ENCODE measurements around the gene STARD9.
A peak's percentile ranks its signal among the peaks of the same experiment; 100 is the strongest.
"Not testable (repeated sequence)": the region's sequence is repeated elsewhere in the genome, so short reads cannot be mapped to it uniquely, and the experiment has no call there.

Gene STARD9

GRCh38 chr15:42553554-42553953, 21.9 kb upstream of the STARD9 start:
- Histone ChIP-seq H3K23ac (ENCODE audit: low read length in 2 of 2) (no peak overlapping the region), H3K14ac (ENCODE audit: low read length in 2 of 2) (no peak overlapping the region), H3K9ac (ENCODE audit: low read length) (no peak overlapping the region), H2BK15ac (ENCODE audit: low read depth, poor library complexity, severe bottlenecking) (no peak overlapping the region), H4K8ac (ENCODE audit: low read length) (no peak overlapping the region), H4K91ac (ENCODE audit: low read length) (no peak overlapping the region), H3K27ac (ENCODE audit: low read length, poor library complexity, severe bottlenecking) (no peak overlapping the region), H2AFZ (ENCODE audit: low read depth, low read length) (no peak overlapping the region), H3K27me3 (ENCODE audit: control insufficient read depth in 1 of 2, insufficient read depth in 1 of 2, low read length in 2 of 2) (no peaks in the 10 kb centered on the region), H2BK120ac (ENCODE audit: low read depth, low read length) (no peak overlapping the region), H3K36me3 (ENCODE audit: control insufficient read depth in 1 of 2, insufficient read depth in 2 of 2, low read depth in 1 of 2, low read length in 2 of 2) (peaks cover under 1 to 6% of the 10 kb centered on the region in 2 experiments), H2BK12ac (ENCODE audit: low read length in 2 of 2) (no peak overlapping the region), H3K4me1 (ENCODE audit: control insufficient read depth, insufficient read depth, low read depth, low read length) (peaks cover 2% of the 10 kb centered on the region), H3K4me3 (ENCODE audit: insufficient read depth in 1 of 2, low read depth in 1 of 2, low read length in 2 of 2) (no peak overlapping the region), H2BK5ac (ENCODE audit: low read depth, low read length, poor library complexity, severe bottlenecking) (no peak overlapping the region), H3K9me3 (ENCODE audit: control insufficient read depth, low read length) (no peaks in the 10 kb centered on the region), H3K79me1 (replicated peaks; ENCODE audit: low read length, poor library complexity, severe bottlenecking) (peaks cover 11% of the 10 kb centered on the region), H3K4me2 (ENCODE audit: low read length, poor library complexity, severe bottlenecking) (no peak overlapping the region), H3K18ac (ENCODE audit: low read depth in 1 of 2, low read length in 2 of 2) (no peak overlapping the region), H3K4ac (ENCODE audit: low read depth in 1 of 2, low read length in 2 of 2) (no peak overlapping the region), H2AK5ac (ENCODE audit: low read length, severe bottlenecking) (no peak overlapping the region)
- no peak for DNase-seq
- no CpG with 5 or more reads among the region's 1 CpG for WGBS

GRCh38 chr15:42556550-42557207, 18.7 kb upstream of the STARD9 start:
- H2BK120ac ChIP-seq (ENCODE audit: low read depth, low read length); H2AK5ac ChIP-seq (ENCODE audit: low read length, severe bottlenecking); H3K9ac ChIP-seq (ENCODE audit: low read length); H2BK5ac ChIP-seq (ENCODE audit: low read depth, low read length, poor library complexity, severe bottlenecking); H4K8ac ChIP-seq (ENCODE audit: low read length); H3K4me1 ChIP-seq (ENCODE audit: control insufficient read depth, insufficient read depth, low read depth, low read length); H3K27ac ChIP-seq (ENCODE audit: low read length, poor library complexity, severe bottlenecking); H4K91ac ChIP-seq (ENCODE audit: low read length); H3K14ac ChIP-seq (ENCODE audit: low read length in 2 of 2); H3K4me3 ChIP-seq (ENCODE audit: insufficient read depth in 1 of 2, low read depth in 1 of 2, low read length in 2 of 2); H3K23ac ChIP-seq (ENCODE audit: low read length in 2 of 2); H3K27me3 ChIP-seq (ENCODE audit: control insufficient read depth in 1 of 2, insufficient read depth in 1 of 2, low read length in 2 of 2); H3K4ac ChIP-seq (ENCODE audit: low read depth in 1 of 2, low read length in 2 of 2); H3K4me2 ChIP-seq (ENCODE audit: low read length, poor library complexity, severe bottlenecking); H3K9me3 ChIP-seq (ENCODE audit: control insufficient read depth, low read length); H2AFZ ChIP-seq (ENCODE audit: low read depth, low read length); DNase-seq; H2BK12ac ChIP-seq (ENCODE audit: low read length in 2 of 2); H2BK15ac ChIP-seq (ENCODE audit: low read depth, poor library complexity, severe bottlenecking); H3K18ac ChIP-seq (ENCODE audit: low read depth in 1 of 2, low read length in 2 of 2): not testable (repeated sequence)
- 94% methylated on average over 8 of the region's 12 CpGs for WGBS
- H3K79me1 ChIP-seq (replicated peaks; ENCODE audit: low read length, poor library complexity, severe bottlenecking), result peaks cover 18% of the 10 kb centered on the region
- H3K36me3 ChIP-seq (ENCODE audit: control insufficient read depth in 1 of 2, insufficient read depth in 2 of 2, low read depth in 1 of 2, low read length in 2 of 2), result peaks cover 14 to 31% of the 10 kb centered on the region in 2 experiments

- Histone ChIP-seq H2AFZ (ENCODE audit: low read depth, low read length) (no peak overlapping the region), H3K23ac (ENCODE audit: low read length in 2 of 2) (no peak overlapping the region), H2BK15ac (ENCODE audit: low read depth, poor library complexity, severe bottlenecking) (no peak overlapping the region), H2AK5ac (ENCODE audit: low read length, severe bottlenecking) (no peak overlapping the region), H4K8ac (ENCODE audit: low read length) (no peak overlapping the region), H2BK12ac (ENCODE audit: low read length in 2 of 2) (no peak overlapping the region), H2BK5ac (ENCODE audit: low read depth, low read length, poor library complexity, severe bottlenecking) (no peak overlapping the region), H3K79me1 (replicated peaks; ENCODE audit: low read length, poor library complexity, severe bottlenecking) (peaks cover 17% of the 10 kb centered on the region), H3K4ac (ENCODE audit: low read depth in 1 of 2, low read length in 2 of 2) (no peak overlapping the region), H3K14ac (ENCODE audit: low read length in 2 of 2) (no peak overlapping the region), H3K4me1 (ENCODE audit: control insufficient read depth, insufficient read depth, low read depth, low read length) (no peaks in the 10 kb centered on the region), H3K4me2 (ENCODE audit: low read length, poor library complexity, severe bottlenecking) (no peak overlapping the region), H2BK120ac (ENCODE audit: low read depth, low read length) (no peak overlapping the region), H3K27ac (ENCODE audit: low read length, poor library complexity, severe bottlenecking) (no peak overlapping the region), H3K27me3 (ENCODE audit: control insufficient read depth in 1 of 2, insufficient read depth in 1 of 2, low read length in 2 of 2) (no peaks in the 10 kb centered on the region), H3K18ac (ENCODE audit: low read depth in 1 of 2, low read length in 2 of 2) (no peak overlapping the region), H3K36me3 (ENCODE audit: control insufficient read depth in 1 of 2, insufficient read depth in 2 of 2, low read depth in 1 of 2, low read length in 2 of 2) (peaks cover 14 to 47% of the 10 kb centered on the region in 2 experiments), H3K4me3 (ENCODE audit: insufficient read depth in 1 of 2, low read depth in 1 of 2, low read length in 2 of 2) (no peak overlapping the region), H3K9me3 (ENCODE audit: control insufficient read depth, low read length) (no peaks in the 10 kb centered on the region), H3K9ac (ENCODE audit: low read length) (no peak overlapping the region), H4K91ac (ENCODE audit: low read length) (no peak overlapping the region)
- WGBS, result 93% methylated on average over 2 of the region's 3 CpGs
- no peak for DNase-seq
Measured at GRCh38 chr15:42558739-42559138, 16.7 kb upstream of the STARD9 start.

- H3K27ac ChIP-seq (ENCODE audit: low read length, poor library complexity, severe bottlenecking), result no peak overlapping the region
- peak overlapping the region in 1 of 2 experiments; percentile 90 for H3K18ac ChIP-seq (ENCODE audit: low read depth in 1 of 2, low read length in 2 of 2)
- H3K14ac ChIP-seq (ENCODE audit: low read length in 2 of 2), result no peak overlapping the region
- H3K9me3 ChIP-seq (ENCODE audit: control insufficient read depth, low read length), result no peaks in the 10 kb centered on the region
- H3K36me3 ChIP-seq (ENCODE audit: control insufficient read depth in 1 of 2, insufficient read depth in 2 of 2, low read depth in 1 of 2, low read length in 2 of 2), result no peaks in the 10 kb centered on the region
- H2BK15ac ChIP-seq (ENCODE audit: low read depth, poor library complexity, severe bottlenecking), result no peak overlapping the region
- H4K91ac ChIP-seq (ENCODE audit: low read length), result no peak overlapping the region
- DNase-seq, result no peak
- H3K4ac ChIP-seq (ENCODE audit: low read depth in 1 of 2, low read length in 2 of 2), result no peak overlapping the region
- H3K79me1 ChIP-seq (replicated peaks; ENCODE audit: low read length, poor library complexity, severe bottlenecking), result peaks cover 12% of the 10 kb centered on the region
- H2BK5ac ChIP-seq (ENCODE audit: low read depth, low read length, poor library complexity, severe bottlenecking), result no peak overlapping the region
- WGBS, result 4% methylated on average over 13 of the region's 16 CpGs
- H3K4me1 ChIP-seq (ENCODE audit: control insufficient read depth, insufficient read depth, low read depth, low read length), result peaks cover 6% of the 10 kb centered on the region
- no peak overlapping the region for H2BK120ac ChIP-seq (ENCODE audit: low read depth, low read length)
- H2AK5ac ChIP-seq (ENCODE audit: low read length, severe bottlenecking), result no peak overlapping the region
- H3K4me3 ChIP-seq (ENCODE audit: insufficient read depth in 1 of 2, low read depth in 1 of 2, low read length in 2 of 2), result peak overlapping the region; percentile 89 to 90
- peak overlapping the region; percentile 92 for H3K9ac ChIP-seq (ENCODE audit: low read length)
- H3K27me3 ChIP-seq (ENCODE audit: control insufficient read depth in 1 of 2, insufficient read depth in 1 of 2, low read length in 2 of 2), result no peaks in the 10 kb centered on the region
- H3K23ac ChIP-seq (ENCODE audit: low read length in 2 of 2), result no peak overlapping the region
- H4K8ac ChIP-seq (ENCODE audit: low read length), result no peak overlapping the region
- H2AFZ ChIP-seq (ENCODE audit: low read depth, low read length), result peak overlapping the region; percentile 55
- H3K4me2 ChIP-seq (ENCODE audit: low read length, poor library complexity, severe bottlenecking), result peak overlapping the region; percentile 55
- peak overlapping the region in 1 of 2 experiments; percentile 23 for H2BK12ac ChIP-seq (ENCODE audit: low read length in 2 of 2)
Measured at GRCh38 chr15:42576040-42576594, 711 bp downstream of the STARD9 start.
